Measurements from ENCODE around the gene MRPL1. TPM values are rescaled to one million over a fixed set of nuclear protein-coding genes. Genes with fewer than 3 reads are reported as not detected.

MRPL1 gene
- total and polyA plus RNA-seq, 7 experiments from 2014 or later = 13.0 to 37.9 (median 25.7) TPM

- peaks cover 14 to 75% (median 52%) of the 10 kb centered on the region in 5 donors for H3K36me3 Mint-ChIP-seq
- CTCF ChIA-PET = interaction anchor here (0.9 kb wide), 1 partner anchor 296 kb away, joined by 3 read pairs; no protein-coding TSS in a partner anchor
Measured at GRCh38 chr4:77911842-77912450, 49.3 kb downstream of the MRPL1 start.

GRCh38 chr4:77913348-77913747, 50.7 kb downstream of the MRPL1 start:
- Histone ChIP-seq H3K27ac (ENCODE audit: low read depth, low read length) (no peak overlapping the region), H3K4me3 (ENCODE audit: low read length) (no peak overlapping the region), H3K9me3 (ENCODE audit: control insufficient read depth in 2 of 3, low read length in 3 of 3) (no peaks in the 10 kb centered on the region), H3K27me3 (ENCODE audit: control insufficient read depth in 2 of 2, insufficient read depth in 2 of 2, low read length in 2 of 2) (no peaks in the 10 kb centered on the region), H3K36me3 (ENCODE audit: control insufficient read depth in 2 of 3, insufficient read depth in 3 of 3, low read length in 3 of 3) (peaks cover 0 to 9% (median 4%) of the 10 kb centered on the region in 3 experiments), H3K4me1 (ENCODE audit: control insufficient read depth in 2 of 2, insufficient read depth in 2 of 2, low read length in 2 of 2) (no peaks in the 10 kb centered on the region)
- H3K4me3 Mint-ChIP-seq = no peak overlapping the region
- ChIA-PET CTCF (no interaction called here), POLR2A (no interaction called here)
- H3K9me3 Mint-ChIP-seq = peaks cover 0 to 9% (median 0%) of the 10 kb centered on the region in 11 donors
- peaks cover 0 to 23% (median 15%) of the 10 kb centered on the region in 7 donors for H3K4me1 Mint-ChIP-seq
- intact Hi-C loops (cut with micrococcal nuclease) = no loop called here
- peaks cover 16 to 78% (median 53%) of the 10 kb centered on the region in 5 donors for H3K36me3 Mint-ChIP-seq
- no peak for DNase-seq
- no peak overlapping the region for H3K27ac Mint-ChIP-seq
- no peaks in the 10 kb centered on the region for H3K27me3 Mint-ChIP-seq
- ATAC-seq = no peak

More at GRCh38 chr4:77911842-77912450, 49.3 kb downstream of the MRPL1 start:
- Histone ChIP-seq H3K9me3 (ENCODE audit: control insufficient read depth in 2 of 3, low read length in 3 of 3) (no peaks in the 10 kb centered on the region), H3K36me3 (ENCODE audit: control insufficient read depth in 2 of 3, insufficient read depth in 3 of 3, low read length in 3 of 3) (peaks cover 0 to 9% (median 4%) of the 10 kb centered on the region in 3 experiments), H3K27ac (ENCODE audit: low read depth, low read length) (no peak overlapping the region), H3K4me3 (ENCODE audit: low read length) (no peak overlapping the region), H3K4me1 (ENCODE audit: control insufficient read depth in 2 of 2, insufficient read depth in 2 of 2, low read length in 2 of 2) (no peaks in the 10 kb centered on the region), H3K27me3 (ENCODE audit: control insufficient read depth in 2 of 2, insufficient read depth in 2 of 2, low read length in 2 of 2) (no peaks in the 10 kb centered on the region)
- H3K4me3 Mint-ChIP-seq = no peak overlapping the region
- ATAC-seq (no peak), DNase-seq (no peak)
- intact Hi-C loops (cut with micrococcal nuclease) = no loop called here
- no peaks in the 10 kb centered on the region for H3K27me3 Mint-ChIP-seq
- POLR2A ChIA-PET = no interaction called here
- H3K9me3 Mint-ChIP-seq = peaks cover 0 to 9% (median 0%) of the 10 kb centered on the region in 11 donors
- H3K4me1 Mint-ChIP-seq = peaks cover 0 to 16% (median 9%) of the 10 kb centered on the region in 7 donors
- H3K27ac Mint-ChIP-seq = no peak overlapping the region

- ATAC-seq (no peak), DNase-seq (no peak)
- H3K36me3 Mint-ChIP-seq = peaks cover 13 to 66% (median 38%) of the 10 kb centered on the region in 5 donors
- CTCF ChIA-PET = no interaction called here
- no peaks in the 10 kb centered on the region for H3K9me3 ChIP-seq (ENCODE audit: control insufficient read depth in 2 of 3, low read length in 3 of 3)
- H3K36me3 ChIP-seq (ENCODE audit: control insufficient read depth in 2 of 3, insufficient read depth in 3 of 3, low read length in 3 of 3) = no peaks in the 10 kb centered on the region
- H3K27me3 ChIP-seq (ENCODE audit: control insufficient read depth in 2 of 2, insufficient read depth in 2 of 2, low read length in 2 of 2) = no peaks in the 10 kb centered on the region
- peak overlapping the region in 1 of 9 donors; percentile 14 for H3K27ac Mint-ChIP-seq
- H3K27ac ChIP-seq (ENCODE audit: low read depth, low read length) = no peak overlapping the region
- H3K4me3 ChIP-seq (ENCODE audit: low read length) = no peak overlapping the region
- H3K27me3 Mint-ChIP-seq = no peaks in the 10 kb centered on the region
- H3K4me3 Mint-ChIP-seq = no peak overlapping the region
- peaks cover 0 to 8% (median 1%) of the 10 kb centered on the region in 11 donors for H3K9me3 Mint-ChIP-seq
- peaks cover 8 to 39% (median 26%) of the 10 kb centered on the region in 7 donors for H3K4me1 Mint-ChIP-seq
- intact Hi-C loops (cut with micrococcal nuclease) = no loop called here
- no peaks in the 10 kb centered on the region for H3K4me1 ChIP-seq (ENCODE audit: control insufficient read depth in 2 of 2, insufficient read depth in 2 of 2, low read length in 2 of 2)
- POLR2A ChIA-PET = no interaction called here
Measured at GRCh38 chr4:77917075-77917474, 54.4 kb downstream of the MRPL1 start.

GRCh38 chr4:77917601-77918000, 55.0 kb downstream of the MRPL1 start:
- Mint-ChIP-seq H3K9me3 (peaks cover 0 to 8% (median 3%) of the 10 kb centered on the region in 11 donors), H3K4me1 (peaks cover 8 to 39% (median 27%) of the 10 kb centered on the region in 7 donors), H3K27ac (peak overlapping the region in 1 of 9 donors; percentile 37), H3K4me3 (no peak overlapping the region), H3K27me3 (no peaks in the 10 kb centered on the region), H3K36me3 (peaks cover 16 to 66% (median 39%) of the 10 kb centered on the region in 5 donors)
- ChIA-PET CTCF (interaction anchor here (0.6 kb wide), 1 partner anchor 1018 kb away, joined by 4 read pairs; no protein-coding TSS in a partner anchor), POLR2A (no interaction called here)
- Histone ChIP-seq H3K27me3 (ENCODE audit: control insufficient read depth in 2 of 2, insufficient read depth in 2 of 2, low read length in 2 of 2) (no peaks in the 10 kb centered on the region), H3K4me3 (ENCODE audit: low read length) (no peak overlapping the region), H3K4me1 (ENCODE audit: control insufficient read depth in 2 of 2, insufficient read depth in 2 of 2, low read length in 2 of 2) (no peaks in the 10 kb centered on the region), H3K36me3 (ENCODE audit: control insufficient read depth in 2 of 3, insufficient read depth in 3 of 3, low read length in 3 of 3) (no peaks in the 10 kb centered on the region), H3K27ac (ENCODE audit: low read depth, low read length) (no peak overlapping the region), H3K9me3 (ENCODE audit: control insufficient read depth in 2 of 3, low read length in 3 of 3) (no peaks in the 10 kb centered on the region)
- no peak for ATAC-seq
- intact Hi-C loops (cut with micrococcal nuclease) = no loop called here
- DNase-seq = no peak

- Histone ChIP-seq H3K36me3 (ENCODE audit: control insufficient read depth in 2 of 3, insufficient read depth in 3 of 3, low read length in 3 of 3) (peaks cover 0 to 4% (median 0%) of the 10 kb centered on the region in 3 experiments), H3K27me3 (ENCODE audit: control insufficient read depth in 2 of 2, insufficient read depth in 2 of 2, low read length in 2 of 2) (no peaks in the 10 kb centered on the region), H3K27ac (ENCODE audit: low read depth, low read length) (no peak overlapping the region), H3K4me3 (ENCODE audit: low read length) (no peak overlapping the region), H3K4me1 (ENCODE audit: control insufficient read depth in 2 of 2, insufficient read depth in 2 of 2, low read length in 2 of 2) (no peaks in the 10 kb centered on the region), H3K9me3 (ENCODE audit: control insufficient read depth in 2 of 3, low read length in 3 of 3) (no peaks in the 10 kb centered on the region)
- POLR2A ChIA-PET = no interaction called here
- CTCF ChIA-PET = interaction anchor here (0.5 kb wide), 1 partner anchor 283 kb away, joined by 3 read pairs; no protein-coding TSS in a partner anchor
- no peak for ATAC-seq
- DNase-seq = no peak
- no peak overlapping the region for H3K4me3 Mint-ChIP-seq
- intact Hi-C loops (cut with micrococcal nuclease) = no loop called here
- no peaks in the 10 kb centered on the region for H3K27me3 Mint-ChIP-seq
- peaks cover 1 to 22% (median 10%) of the 10 kb centered on the region in 11 donors for H3K9me3 Mint-ChIP-seq
- H3K27ac Mint-ChIP-seq = no peak overlapping the region
- peaks cover 19 to 63% (median 42%) of the 10 kb centered on the region in 5 donors for H3K36me3 Mint-ChIP-seq
- peaks cover 8 to 34% (median 21%) of the 10 kb centered on the region in 7 donors for H3K4me1 Mint-ChIP-seq
Measured at GRCh38 chr4:77920371-77920770, 57.7 kb downstream of the MRPL1 start.

GRCh38 chr4:77921701-77922100, 59.1 kb downstream of the MRPL1 start:
- no peak overlapping the region for H3K4me3 Mint-ChIP-seq
- no peak overlapping the region for H3K27ac ChIP-seq (ENCODE audit: low read depth, low read length)
- H3K27me3 Mint-ChIP-seq = no peaks in the 10 kb centered on the region
- CTCF ChIA-PET = no interaction called here
- H3K9me3 ChIP-seq (ENCODE audit: control insufficient read depth in 2 of 3, low read length in 3 of 3) = peaks cover 0 to 5% (median 0%) of the 10 kb centered on the region in 3 experiments
- H3K36me3 Mint-ChIP-seq = peaks cover 19 to 65% (median 48%) of the 10 kb centered on the region in 5 donors
- no peaks in the 10 kb centered on the region for H3K4me1 ChIP-seq (ENCODE audit: control insufficient read depth in 2 of 2, insufficient read depth in 2 of 2, low read length in 2 of 2)
- H3K4me3 ChIP-seq (ENCODE audit: low read length) = no peak overlapping the region
- POLR2A ChIA-PET = no interaction called here
- no peak overlapping the region for H3K27ac Mint-ChIP-seq
- DNase-seq = no peak
- H3K9me3 Mint-ChIP-seq = peaks cover 3 to 25% (median 10%) of the 10 kb centered on the region in 11 donors
- intact Hi-C loops (cut with micrococcal nuclease) = no loop called here
- ATAC-seq = no peak
- peaks cover 0 to 4% (median 0%) of the 10 kb centered on the region in 3 experiments for H3K36me3 ChIP-seq (ENCODE audit: control insufficient read depth in 2 of 3, insufficient read depth in 3 of 3, low read length in 3 of 3)
- H3K4me1 Mint-ChIP-seq = peaks cover 7 to 31% (median 17%) of the 10 kb centered on the region in 7 donors
- no peaks in the 10 kb centered on the region for H3K27me3 ChIP-seq (ENCODE audit: control insufficient read depth in 2 of 2, insufficient read depth in 2 of 2, low read length in 2 of 2)

Data from naive thymus-derived CD4-positive, alpha-beta T cell (primary cell).